Psoas muscle (tissue), 8 donors: ENCODE results near the gene MSX1. TPM values are rescaled to one million over a fixed set of nuclear protein-coding genes. Genes with fewer than 3 reads are reported as not detected.
A peak's percentile ranks its signal among the peaks of the same experiment; 100 is the strongest.

ENCODE experiments used
- ATAC-seq, 4 donors: fragments of 200-7000 bp; cut with Tn5 transposase; one replicate each; pipeline ENCODE4 v1.9.1; 2020; ENCODE audit warnings: moderate library complexity in 3 of 4, mild to moderate bottlenecking in 2 of 4
- DNase-seq, 2 donors: peaks; one replicate each; pipeline ENCODE4 v3.0.0-alpha.2; 2020
- H3K27ac ChIP-seq: fragments of 200-600 bp; one replicate; pipeline ENCODE4 v1.8.0; 2022
- H3K27me3 ChIP-seq, 3 donors: fragments of 200-600 bp in 1 of 3; one replicate each; pipeline versions ENCODE4 v1.6.1 to v1.8.0; 2013 to 2022; ENCODE audit warnings: low read length in 2 of 3, mild to moderate bottlenecking in 2 of 3, moderate library complexity in 1 of 3; ENCODE audit not compliant: insufficient read depth in 3 of 3
- H3K36me3 ChIP-seq, 2 donors: fragments of 200-600 bp in 1 of 2; one replicate each; pipeline versions ENCODE4 v1.6.1 to v1.8.0; 2013 to 2022; ENCODE audit warnings: low read depth in 1 of 2, mild to moderate bottlenecking in 1 of 2, moderate library complexity in 1 of 2; ENCODE audit not compliant: insufficient read depth in 1 of 2
- H3K4me1 ChIP-seq: fragments of 200-600 bp; one replicate; pipeline ENCODE4 v1.8.0; 2022
- H3K4me3 ChIP-seq: fragments of 200-600 bp; one replicate; pipeline ENCODE4 v1.8.0; 2022; ENCODE audit warnings: mild to moderate bottlenecking
- H3K9me3 ChIP-seq: fragments of 200-600 bp; one replicate; pipeline ENCODE4 v1.8.0; 2022
- CTCF ChIP-seq: fragments of 200-600 bp; IDR thresholded peaks from one replicate; pipeline ENCODE4 v1.8.0; 2022; ENCODE audit warnings: antibody characterized with exemption
- WGBS, 3 donors: extraction: QIAGEN DNeasy Blood & Tissue Kit; methylation state at CpG; one replicate each; pipeline versions ENCODE4 v1.1.6 to v1.1.7; 2013; 5-methylcytosine and 5-hydroxymethylcytosine counted together
- intact Hi-C, 2 donors: fragments of 100-400 bp; cut with DNase I; formaldehyde crosslinking; loops; one replicate each; pipeline versions ENCODE4 v1.11.0 to v1.14.2; 2022
- polyA plus RNA-seq, 3 donors: library from polyadenylated mRNA; stranded (reverse); fragments of 200-250 nt; gene quantifications; one replicate each; pipeline ENCODE4 v1.2.3, GENCODE V29; 2013
- total RNA-seq, 4 donors: library from RNA; stranded (reverse); fragmentation: NEBNext Ultra II Directional in 2 of 4; extraction: Animal tissue kit (Norgen Biotek cat#: 25700) in 2 of 4; gene quantifications; one replicate each; pipeline versions ENCODE4 v1.2.1 to v1.2.4, GENCODE V29; 2021 to 2023
- donor health status: healthy with polysubstance abuse.
- donor health status: DM: no; HTN: no; CAD: no; lungs with moderate emphysema.
- donor health status: Bipolar disorder and iron deficiency.
- donor health status: healthy.
- donor health status: DM: yes; HTN: yes; CAD: no.
- donor health status: DM: no; HTN: no; CAD: no.
- donor health status: DM: no; HTN: no; CAD: no.
- donor health status: DM: yes; HTN: yes; CAD: no.

Gene MSX1
- total and polyA plus RNA-seq, 7 donors: 1.1 to 3.7 (median 1.7) TPM

GRCh38 chr4:4876945-4877661 lies 17.6 kb downstream of the MSX1 start:
- ATAC-seq (no peak), DNase-seq (no peak)
- no peaks in the 10 kb centered on the region for H3K9me3 ChIP-seq
- intact Hi-C loops: loop anchor here in 1 of 2 donors (10.0 kb wide), 1 partner anchor 392 kb away; no protein-coding TSS in a partner anchor
- no peak for TF ChIP-seq CTCF
- H3K27me3 ChIP-seq: peaks cover 0 to 50% (median 27%) of the 10 kb centered on the region in 3 donors
- 75 to 87% (median 78%) methylated on average over 12 of the region's 12 CpGs for WGBS, 3 donors
- H3K36me3 ChIP-seq: no peaks in the 10 kb centered on the region
- no peak overlapping the region for H3K4me3 ChIP-seq
- H3K27ac ChIP-seq: no peak overlapping the region
- H3K4me1 ChIP-seq: no peaks in the 10 kb centered on the region

GRCh38 chr4:4880492-4880891 lies 21.0 kb downstream of the MSX1 start:
- DNase-seq (no peak), ATAC-seq (no peak)
- peak; percentile 10 for TF ChIP-seq CTCF
- Histone ChIP-seq H3K27ac (no peak overlapping the region), H3K4me1 (no peaks in the 10 kb centered on the region), H3K9me3 (no peaks in the 10 kb centered on the region), H3K36me3 (no peaks in the 10 kb centered on the region), H3K27me3 (peaks cover 0 to 16% (median 2%) of the 10 kb centered on the region in 3 donors), H3K4me3 (no peak overlapping the region)
- intact Hi-C loops: no loop called here
- 84 to 86% (median 85%) methylated on average over 2 of the region's 2 CpGs for WGBS, 3 donors

- intact Hi-C loops: no loop called here
- H3K36me3 ChIP-seq: no peaks in the 10 kb centered on the region
- no peak for DNase-seq
- H3K27me3 ChIP-seq: peaks cover 0 to 13% (median 0%) of the 10 kb centered on the region in 3 donors
- no peak overlapping the region for H3K27ac ChIP-seq
- H3K4me3 ChIP-seq: no peak overlapping the region
- ATAC-seq: no peak
- no peaks in the 10 kb centered on the region for H3K4me1 ChIP-seq
- no peaks in the 10 kb centered on the region for H3K9me3 ChIP-seq
- 65 to 78% (median 72%) methylated on average over 2 of the region's 2 CpGs for WGBS, 3 donors
- no peak for TF ChIP-seq CTCF
Measured at GRCh38 chr4:4881432-4881831, 22.0 kb downstream of the MSX1 start.

- ATAC-seq: no peak
- WGBS, 3 donors: 41 to 51% (median 43%) methylated on average over 4 of the region's 4 CpGs
- intact Hi-C loops: no loop called here
Measured at GRCh38 chr4:4884611-4885010, 25.1 kb downstream of the MSX1 start.

More at GRCh38 chr4:4884611-4885010, 25.1 kb downstream of the MSX1 start:
- no peak overlapping the region for H3K4me3 ChIP-seq
- H3K9me3 ChIP-seq: no peaks in the 10 kb centered on the region
- no peaks in the 10 kb centered on the region for H3K4me1 ChIP-seq
- H3K36me3 ChIP-seq: no peaks in the 10 kb centered on the region
- no peak overlapping the region for H3K27ac ChIP-seq
- DNase-seq: no peak
- peaks cover 3 to 19% (median 4%) of the 10 kb centered on the region in 3 donors for H3K27me3 ChIP-seq
- TF ChIP-seq CTCF: no peak
